ENCODE data around the gene PCDHA3.
"Not testable (repeated sequence)": the region's sequence is repeated elsewhere in the genome, so short reads cannot be mapped to it uniquely, and the experiment has no call there.

Gene PCDHA3

DNA sequence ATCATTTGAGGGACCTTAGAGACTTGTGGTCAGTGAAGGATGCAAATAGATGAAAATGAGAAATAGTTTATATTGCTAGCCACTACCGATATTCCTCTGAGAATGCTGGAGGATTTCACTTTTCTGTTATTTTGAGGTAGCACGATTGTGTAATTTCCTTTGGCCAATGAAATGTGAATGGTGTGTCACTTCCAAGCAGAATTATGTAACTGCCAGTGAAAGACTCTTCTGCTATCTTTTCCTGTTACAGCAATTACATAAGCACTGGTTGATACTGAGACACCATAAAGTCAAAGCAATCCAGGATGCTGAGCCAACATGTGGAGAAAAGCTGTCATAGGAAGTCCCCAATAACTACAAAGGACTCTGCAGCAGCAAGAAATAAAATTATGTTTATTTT lies 9.8 kb upstream of the PCDHA3 start:
- TF ChIP-seq CTCF (conservative IDR thresholded peaks at IDR 0.05; ENCODE audit: low read depth, low read length) = no peak
- no peak for DNase-seq (ENCODE audit: low read depth)
- no peak overlapping the region for H3K4me3 ChIP-seq (ENCODE audit: low read depth, low read length)

DNA sequence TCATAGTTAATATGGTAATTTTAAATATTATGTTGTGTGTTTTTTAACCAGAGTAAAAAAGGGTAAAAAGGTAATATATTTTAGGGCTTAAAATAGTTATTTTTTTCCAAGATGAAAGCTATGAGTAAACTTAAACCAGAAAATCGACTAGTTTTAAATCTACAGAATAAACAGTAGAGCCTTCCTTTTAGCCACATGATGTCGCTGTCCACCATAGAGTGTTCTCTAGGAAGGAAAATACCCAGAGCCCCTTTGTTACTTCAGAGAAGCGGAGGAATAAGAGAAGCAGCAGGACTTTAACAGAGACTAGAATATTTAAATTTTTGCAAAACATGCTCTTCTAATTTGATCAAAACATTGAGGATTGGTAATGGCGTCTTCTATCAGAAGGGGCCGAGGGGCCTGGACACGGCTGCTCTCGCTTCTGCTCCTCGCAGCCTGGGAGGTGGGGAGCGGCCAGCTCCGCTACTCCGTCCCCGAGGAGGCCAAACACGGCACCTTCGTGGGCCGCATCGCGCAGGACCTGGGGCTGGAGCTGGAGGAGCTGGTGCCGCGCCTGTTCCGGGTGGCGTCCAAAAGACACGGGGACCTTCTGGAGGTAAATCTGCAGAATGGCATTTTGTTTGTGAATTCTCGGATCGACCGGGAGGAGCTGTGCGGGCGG lies 6.1 kb upstream of the PCDHA3 start, which contains the start of gene PCDHA2:
Gene PCDHA2, plus strand, starts transcription at position 258 of the 664 bp plus-strand sequence.
- no peak for TF ChIP-seq CTCF (conservative IDR thresholded peaks at IDR 0.05; ENCODE audit: low read depth, low read length)
- DNase-seq (ENCODE audit: low read depth) = no peak
- no peak within 1 kb of the TSS for H3K4me3 ChIP-seq (ENCODE audit: low read depth, low read length)

GRCh38 chr5:140795259-140795641 lies 5.6 kb upstream of the PCDHA3 start:
- no peak overlapping the region for H3K4me3 ChIP-seq (ENCODE audit: low read depth, low read length)
- peak; percentile 15 for TF ChIP-seq CTCF (conservative IDR thresholded peaks at IDR 0.05; ENCODE audit: low read depth, low read length)
- DNase-seq (ENCODE audit: low read depth) = peak; percentile 1

DNA sequence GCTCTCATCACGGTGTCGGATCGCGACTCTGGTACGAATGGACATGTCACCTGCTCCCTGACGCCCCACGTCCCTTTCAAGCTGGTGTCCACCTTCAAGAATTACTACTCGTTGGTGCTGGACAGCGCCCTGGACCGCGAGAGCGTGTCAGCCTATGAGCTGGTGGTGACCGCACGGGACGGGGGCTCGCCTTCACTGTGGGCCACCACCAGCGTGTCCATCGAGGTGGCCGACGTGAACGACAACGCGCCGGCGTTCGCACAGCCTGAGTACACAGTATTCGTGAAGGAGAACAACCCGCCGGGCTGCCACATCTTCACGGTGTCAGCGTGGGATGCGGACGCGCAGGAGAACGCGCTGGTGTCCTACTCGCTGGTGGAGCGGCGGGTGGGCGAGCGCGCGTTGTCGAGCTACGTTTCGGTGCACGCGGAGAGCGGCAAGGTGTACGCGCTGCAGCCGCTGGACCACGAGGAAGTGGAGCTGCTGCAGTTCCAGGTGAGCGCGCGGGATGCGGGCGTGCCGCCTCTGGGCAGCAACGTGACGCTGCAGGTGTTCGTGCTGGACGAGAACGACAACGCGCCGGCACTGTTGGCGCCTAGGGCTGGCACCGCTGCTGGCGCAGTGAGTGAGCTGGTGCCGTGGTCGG lies 4.7 kb upstream of the PCDHA3 start:
- not testable (repeated sequence) for DNase-seq (ENCODE audit: low read depth); H3K4me3 ChIP-seq (ENCODE audit: low read depth, low read length)

DNA sequence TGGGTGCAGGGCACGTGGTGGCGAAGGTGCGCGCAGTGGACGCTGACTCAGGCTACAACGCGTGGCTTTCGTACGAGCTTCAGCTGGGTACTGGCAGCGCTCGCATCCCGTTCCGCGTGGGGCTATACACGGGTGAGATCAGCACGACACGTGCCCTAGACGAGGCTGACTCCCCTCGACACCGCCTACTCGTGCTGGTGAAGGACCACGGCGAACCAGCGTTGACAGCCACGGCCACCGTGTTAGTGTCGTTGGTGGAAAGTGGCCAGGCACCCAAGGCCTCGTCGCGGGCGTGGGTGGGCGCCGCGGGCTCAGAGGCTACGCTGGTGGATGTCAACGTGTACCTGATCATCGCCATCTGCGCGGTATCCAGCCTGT lies 4.2 kb upstream of the PCDHA3 start:
- DNase-seq (ENCODE audit: low read depth) = no peak
- no peak overlapping the region for H3K4me3 ChIP-seq (ENCODE audit: low read depth, low read length)
- TF ChIP-seq CTCF (conservative IDR thresholded peaks at IDR 0.05; ENCODE audit: low read depth, low read length) = no peak

DNA sequence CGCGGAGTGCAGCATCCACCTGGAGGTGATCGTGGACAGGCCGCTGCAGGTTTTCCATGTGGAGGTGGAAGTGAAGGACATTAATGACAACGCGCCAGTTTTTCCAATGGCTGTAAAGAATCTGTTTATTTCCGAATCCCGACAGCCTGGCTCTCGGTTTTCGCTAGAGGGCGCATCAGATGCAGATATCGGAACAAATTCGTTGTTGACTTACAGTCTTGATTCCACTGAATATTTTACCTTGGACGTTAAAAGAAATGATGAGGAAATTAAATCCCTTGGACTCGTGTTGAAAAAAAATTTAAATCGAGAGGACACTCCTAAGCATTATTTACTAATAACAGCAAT lies 611 bp downstream of the PCDHA3 start:
- no peak overlapping the region for H3K4me3 ChIP-seq (ENCODE audit: low read depth, low read length)
- DNase-seq (ENCODE audit: low read depth) = peak; percentile 2
- TF ChIP-seq CTCF (conservative IDR thresholded peaks at IDR 0.05; ENCODE audit: low read depth, low read length) = no peak

- H3K4me3 ChIP-seq (ENCODE audit: low read depth, low read length); DNase-seq (ENCODE audit: low read depth): not testable (repeated sequence)
Measured at GRCh38 chr5:140802381-140802780, 1.5 kb downstream of the PCDHA3 start.

DNA sequence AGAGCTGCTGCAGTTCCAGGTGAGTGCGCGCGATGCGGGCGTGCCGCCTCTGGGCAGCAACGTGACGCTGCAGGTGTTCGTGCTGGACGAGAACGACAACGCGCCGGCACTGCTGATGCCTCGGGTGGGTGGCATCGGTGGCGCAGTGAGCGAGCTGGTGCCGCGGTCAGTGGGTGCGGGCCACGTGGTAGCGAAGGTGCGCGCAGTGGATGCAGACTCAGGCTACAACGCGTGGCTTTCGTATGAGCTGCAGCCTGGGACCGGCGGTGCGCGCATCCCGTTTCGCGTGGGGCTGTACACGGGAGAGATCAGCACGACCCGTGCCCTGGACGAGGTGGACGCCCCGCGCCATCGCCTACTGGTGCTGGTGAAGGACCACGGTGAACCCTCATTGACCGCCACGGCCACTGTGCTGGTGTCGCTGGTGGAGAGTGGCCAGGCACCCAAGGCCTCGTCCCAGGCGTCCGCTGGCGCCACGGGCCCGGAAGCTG lies 2.0 kb downstream of the PCDHA3 start:
- no peak overlapping the region for H3K4me3 ChIP-seq (ENCODE audit: low read depth, low read length)
- no peak for DNase-seq (ENCODE audit: low read depth)

More for the DNA sequence above, 2.0 kb downstream of the PCDHA3 start:
- TF ChIP-seq CTCF (conservative IDR thresholded peaks at IDR 0.05; ENCODE audit: low read depth, low read length) = no peak

Data from choroid plexus epithelial cell (primary cell).